IPS-18c (cell line): ENCODE measurements around the gene ZNF70.

Experiments
- H3K4me3 ChIP-seq: 2 replicates; pipeline ENCODE4 v1.7.0; 2013; ENCODE audit warnings: low read depth, mild to moderate bottlenecking, low read length, moderate library complexity; ENCODE audit not compliant: insufficient read depth
- H3K9me3 ChIP-seq: one replicate; pipeline ENCODE4 v1.6.1; 2013; ENCODE audit warnings: mild to moderate bottlenecking, low read length, moderate library complexity; ENCODE audit not compliant: control insufficient read depth, insufficient read depth

ZNF70 gene

DNA sequence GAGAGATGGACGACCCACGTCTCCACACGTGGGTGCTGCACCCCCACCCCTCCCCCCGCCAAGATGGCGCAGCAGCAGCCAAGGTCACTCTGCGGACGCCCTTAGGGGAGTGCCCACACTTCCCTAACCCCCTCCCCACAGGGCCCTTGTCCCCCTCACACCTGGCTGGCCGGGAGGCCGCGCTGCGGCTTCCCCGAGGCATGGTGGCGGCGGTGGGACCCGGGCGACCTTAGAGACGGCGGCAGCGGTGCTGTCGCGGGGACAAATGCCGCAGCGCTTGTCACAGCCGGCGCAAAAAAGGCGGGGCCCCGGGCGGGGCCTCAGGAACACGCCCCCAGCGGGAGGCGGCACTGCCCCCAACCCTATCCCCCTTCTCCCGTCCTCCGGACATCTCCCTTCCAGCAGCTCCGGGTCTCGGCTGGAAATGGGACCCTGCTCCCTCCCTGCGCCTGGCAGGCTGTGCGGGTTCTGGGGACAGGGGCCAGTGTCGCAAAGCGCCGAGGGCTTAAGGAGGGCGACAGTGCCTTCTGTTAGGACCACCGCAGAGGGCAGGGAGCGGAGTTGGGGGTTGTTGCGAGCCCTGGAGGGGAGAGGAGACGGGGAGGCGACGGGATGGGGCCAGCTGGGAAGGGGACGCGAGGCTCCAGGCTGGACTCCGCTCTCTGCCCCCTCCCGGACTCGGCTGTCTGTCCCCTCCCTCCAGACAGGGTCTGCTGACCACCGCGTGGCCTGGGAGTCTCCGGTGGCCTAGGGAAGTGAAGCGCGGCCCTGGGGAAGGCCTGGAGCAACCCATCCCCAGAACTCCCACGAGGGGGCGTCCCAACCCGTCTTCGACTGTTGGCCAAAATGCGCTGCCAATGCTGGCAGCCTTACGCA, 17.0 kb upstream of the ZNF70 start, which contains the start of gene CHCHD10:
TSS of gene CHCHD10 (minus strand) at position 300 of the 876 bp plus-strand sequence. CDS start at position 202, 98 bp downstream.
- Histone ChIP-seq H3K9me3 (no peaks in the 10 kb centered on the region), H3K4me3 (peak within 1 kb of the TSS; percentile 78)

GRCh38 chr22:23767303-23767672, 16.4 kb upstream of the ZNF70 start:
- Histone ChIP-seq H3K4me3 (peak overlapping the region; percentile 78), H3K9me3 (no peaks in the 10 kb centered on the region)

DNA sequence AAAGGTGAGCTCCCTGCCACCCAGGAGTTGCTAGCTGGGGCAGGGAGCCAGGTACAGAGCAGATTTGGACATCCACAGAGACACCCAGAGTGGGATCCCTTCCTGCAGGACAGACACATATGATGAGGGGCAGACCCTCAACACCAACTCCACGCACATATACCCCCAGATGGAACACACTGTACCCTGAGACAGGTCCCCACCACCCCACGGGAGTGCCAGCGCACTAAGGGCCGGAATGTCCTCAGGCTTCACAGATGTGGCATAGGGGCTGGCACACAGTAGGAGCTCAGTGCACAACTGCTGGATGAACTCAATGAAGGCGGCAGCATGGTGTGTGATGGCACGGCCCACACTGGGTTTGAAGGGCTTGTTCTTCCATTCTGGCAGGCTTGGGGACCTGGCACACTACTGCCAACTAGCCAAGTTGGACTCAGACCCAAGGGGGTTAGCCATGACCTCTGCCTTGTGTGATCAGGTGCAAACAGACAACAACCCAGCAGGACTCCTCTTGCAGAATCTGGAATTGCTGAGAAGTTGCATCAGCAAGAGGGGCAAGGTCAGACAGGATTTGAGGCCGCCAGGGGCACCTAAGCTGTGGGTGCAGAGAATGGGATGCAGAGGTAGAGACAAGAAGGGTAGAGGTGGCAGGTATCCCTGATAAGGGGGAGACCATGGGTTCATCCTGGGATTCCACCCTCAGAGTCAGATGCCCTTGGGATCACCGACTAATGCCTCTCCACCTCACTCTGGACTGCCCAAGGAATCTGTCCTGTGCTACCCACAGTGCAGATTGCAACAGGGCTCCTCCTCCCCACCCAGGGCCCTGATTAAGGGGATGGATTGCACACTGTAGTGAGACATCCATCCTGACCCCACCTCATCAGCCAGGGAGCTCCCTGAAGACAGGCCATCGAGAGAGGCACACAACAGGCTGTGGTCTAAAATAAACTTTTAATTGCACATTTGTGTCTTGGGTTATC, 14.3 kb upstream of the ZNF70 start:
- Histone ChIP-seq H3K4me3 (no peak overlapping the region), H3K9me3 (no peaks in the 10 kb centered on the region)

DNA sequence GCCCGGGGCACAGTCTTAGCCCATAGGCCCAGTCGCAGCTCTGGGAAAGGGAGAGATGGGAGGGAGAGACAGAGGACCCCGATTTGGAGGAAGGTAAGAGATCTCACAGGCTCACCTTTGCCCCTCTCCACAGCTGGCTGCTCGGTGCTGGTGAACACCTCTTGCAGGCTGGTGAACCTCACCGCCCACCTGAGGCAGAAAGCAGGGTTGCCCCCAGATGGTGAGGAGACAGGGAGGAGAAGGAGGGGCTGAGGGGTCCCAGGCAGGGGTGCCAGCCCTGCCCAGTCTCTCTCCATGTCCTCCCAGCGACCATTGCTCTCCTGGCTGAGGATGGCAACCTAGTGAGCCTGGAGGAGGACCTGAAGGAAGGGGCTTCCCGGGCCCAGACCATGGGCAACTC, 13.0 kb upstream of the ZNF70 start:
- no peak overlapping the region for H3K4me3 ChIP-seq

GRCh38 chr22:23763579-23763945, 12.7 kb upstream of the ZNF70 start:
- no peak overlapping the region for H3K4me3 ChIP-seq
- H3K9me3 ChIP-seq = no peaks in the 10 kb centered on the region

More for the DNA sequence above, 13.0 kb upstream of the ZNF70 start:
- no peaks in the 10 kb centered on the region for H3K9me3 ChIP-seq

DNA sequence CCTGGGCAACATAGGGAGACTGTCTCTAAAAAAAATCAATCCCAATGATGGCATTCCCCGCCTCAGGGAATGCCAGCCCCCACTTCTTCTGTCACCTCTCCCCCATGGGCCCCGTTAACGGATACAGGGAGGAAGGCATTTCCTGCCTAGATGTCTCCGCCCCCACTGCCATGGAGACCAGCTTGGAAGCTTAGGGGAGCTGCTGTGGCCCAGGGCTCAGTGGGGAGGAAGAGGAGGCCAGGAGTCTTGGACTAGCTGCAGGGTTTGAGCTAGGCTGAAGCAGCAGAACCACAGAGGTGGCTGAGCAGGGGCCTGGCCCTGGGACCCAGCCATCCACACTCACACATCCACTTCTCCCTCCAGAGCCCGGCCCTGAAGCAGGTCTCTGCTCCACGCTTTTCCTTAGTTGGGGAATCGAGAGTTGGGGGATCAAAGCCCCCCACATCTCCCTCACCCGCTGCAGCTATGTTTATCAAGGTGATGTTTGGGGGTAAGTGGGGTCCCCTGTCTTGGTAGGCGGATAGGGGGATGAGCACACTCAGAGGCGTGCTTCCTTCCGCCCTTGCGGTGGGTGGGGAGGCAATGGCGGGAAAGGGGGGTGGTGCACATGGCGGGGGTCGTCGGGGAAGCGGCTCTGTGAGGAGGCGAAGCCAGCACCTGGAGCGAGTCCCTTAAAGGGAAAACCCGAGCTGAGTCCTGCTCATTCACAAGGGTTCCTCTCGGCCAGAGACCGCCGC, 12.1 kb upstream of the ZNF70 start, which contains the start of gene C22orf15:
TSS of gene C22orf15 (plus strand) at position 149 of the 737 bp plus-strand sequence. CDS start at position 466, 317 bp downstream.
- H3K9me3 ChIP-seq = no peaks in the 10 kb centered on the region

GRCh38 chr22:23760056-23760455, 9.1 kb upstream of the ZNF70 start:
- no peaks in the 10 kb centered on the region for H3K9me3 ChIP-seq
- no peak overlapping the region for H3K4me3 ChIP-seq

More for the DNA sequence above, 12.1 kb upstream of the ZNF70 start, which contains the start of gene C22orf15:
- H3K4me3 ChIP-seq = no peak within 1 kb of the TSS

DNA sequence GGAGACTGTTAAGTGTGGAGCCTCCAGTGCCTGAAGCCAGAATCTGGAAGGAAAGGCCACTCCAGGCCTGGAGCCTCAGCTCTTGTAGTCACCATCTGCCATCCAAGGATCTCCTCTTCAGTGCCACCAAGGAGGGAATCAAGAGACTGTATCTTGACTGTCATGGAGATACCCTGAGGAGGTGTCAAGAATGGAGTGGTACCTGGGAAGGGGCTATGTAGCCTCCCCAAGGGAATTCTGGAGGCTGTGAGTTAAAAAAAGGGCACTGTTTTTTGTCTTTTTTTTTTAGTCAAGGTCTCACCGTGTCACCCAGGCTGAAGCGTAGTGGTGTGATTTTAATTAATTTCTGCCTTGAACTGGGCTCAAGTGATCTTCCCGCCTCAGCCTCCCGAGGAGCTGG, 8.7 kb upstream of the ZNF70 start:
- no peak overlapping the region for H3K4me3 ChIP-seq
- H3K9me3 ChIP-seq = no peaks in the 10 kb centered on the region

GRCh38 chr22:23756891-23757290, 6.0 kb upstream of the ZNF70 start:
- no peak overlapping the region for H3K4me3 ChIP-seq
- peaks cover 2% of the 10 kb centered on the region for H3K9me3 ChIP-seq

- Histone ChIP-seq H3K4me3 (no peak overlapping the region), H3K9me3 (peaks cover 2% of the 10 kb centered on the region)
Measured at GRCh38 chr22:23755711-23756110, 4.8 kb upstream of the ZNF70 start.

DNA sequence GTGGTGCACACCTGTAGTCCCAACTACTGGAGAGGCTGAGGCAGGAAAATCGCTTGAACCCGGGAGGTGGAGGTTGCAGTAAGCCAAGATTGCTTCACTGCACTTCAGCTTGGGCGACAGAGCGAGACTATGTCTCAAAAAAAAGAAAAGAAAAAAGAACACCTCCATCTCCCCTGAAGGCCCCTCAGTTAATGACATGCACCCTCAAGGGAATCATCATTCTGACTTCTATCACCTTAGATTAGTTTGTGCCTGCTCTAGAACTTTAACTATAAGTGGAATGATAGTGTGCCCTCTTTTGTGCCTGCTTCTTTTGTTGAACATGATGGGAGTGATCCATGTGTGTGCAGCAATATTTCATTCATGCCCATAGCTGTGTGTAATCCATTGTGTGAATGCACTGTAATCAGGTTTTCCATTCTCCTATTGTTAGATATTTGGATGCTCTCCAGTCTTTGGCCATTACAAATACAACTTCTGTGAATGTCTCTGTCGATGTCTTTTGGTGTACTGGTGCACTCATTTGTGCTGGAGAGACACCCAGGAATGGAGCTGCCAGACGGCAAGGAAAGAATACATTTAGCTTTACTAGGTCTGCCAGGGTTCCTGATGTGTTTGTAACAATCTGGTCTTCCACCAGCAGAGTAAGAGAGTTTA, 4.2 kb upstream of the ZNF70 start:
- H3K4me3 ChIP-seq = no peak overlapping the region
- H3K9me3 ChIP-seq = peaks cover 2% of the 10 kb centered on the region

GRCh38 chr22:23754220-23754919, 3.5 kb upstream of the ZNF70 start, which contains the start of gene VPREB3:
Gene VPREB3, minus strand, starts transcription at chr22:23754425. Its CDS starts 62 bp downstream, at chr22:23754363.
- peaks cover 2% of the 10 kb centered on the region for H3K9me3 ChIP-seq
- H3K4me3 ChIP-seq = no peak within 1 kb of the TSS

DNA sequence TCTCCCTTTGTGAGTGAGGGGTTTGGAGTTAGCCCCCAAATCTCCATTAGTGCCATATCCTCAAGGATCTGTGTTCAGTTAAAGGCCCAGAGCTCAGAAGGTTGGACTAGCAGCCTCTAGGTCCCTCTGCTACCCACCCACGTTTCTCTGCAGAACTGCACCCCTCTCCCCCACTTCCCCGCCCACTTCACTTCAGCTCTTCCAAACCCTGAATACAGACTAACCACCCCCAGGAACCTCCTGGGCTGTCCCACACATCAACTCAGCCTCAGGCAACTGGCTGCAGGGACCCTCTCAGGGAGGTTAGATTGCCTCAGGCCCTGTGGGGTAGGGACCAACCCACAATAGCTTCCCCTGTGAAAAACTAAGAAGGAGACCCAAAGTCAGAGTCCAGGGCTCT, 2.5 kb upstream of the ZNF70 start:
- no peak overlapping the region for H3K4me3 ChIP-seq
- peaks cover 2% of the 10 kb centered on the region for H3K9me3 ChIP-seq

DNA sequence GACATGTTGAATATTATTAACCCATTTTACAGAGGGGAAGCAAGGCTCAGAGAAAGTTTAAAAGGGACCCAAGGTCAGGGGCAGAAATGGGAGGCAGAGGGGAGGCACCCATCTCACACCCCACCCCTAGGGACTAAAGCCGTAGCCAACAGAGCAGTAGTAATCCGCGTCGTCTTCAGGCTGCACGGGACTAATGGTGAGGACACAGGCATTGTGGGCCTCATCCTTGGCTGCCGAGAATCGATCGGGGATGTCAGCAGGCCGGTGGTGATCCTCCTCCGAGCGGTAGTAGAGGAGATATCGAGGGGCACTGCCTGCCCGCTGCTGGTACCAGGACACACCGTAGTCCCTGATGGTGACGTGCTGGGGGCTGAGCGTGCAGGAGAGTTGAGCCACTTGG, 1.8 kb upstream of the ZNF70 start:
- H3K4me3 ChIP-seq = no peak overlapping the region
- peaks cover 2% of the 10 kb centered on the region for H3K9me3 ChIP-seq

DNA sequence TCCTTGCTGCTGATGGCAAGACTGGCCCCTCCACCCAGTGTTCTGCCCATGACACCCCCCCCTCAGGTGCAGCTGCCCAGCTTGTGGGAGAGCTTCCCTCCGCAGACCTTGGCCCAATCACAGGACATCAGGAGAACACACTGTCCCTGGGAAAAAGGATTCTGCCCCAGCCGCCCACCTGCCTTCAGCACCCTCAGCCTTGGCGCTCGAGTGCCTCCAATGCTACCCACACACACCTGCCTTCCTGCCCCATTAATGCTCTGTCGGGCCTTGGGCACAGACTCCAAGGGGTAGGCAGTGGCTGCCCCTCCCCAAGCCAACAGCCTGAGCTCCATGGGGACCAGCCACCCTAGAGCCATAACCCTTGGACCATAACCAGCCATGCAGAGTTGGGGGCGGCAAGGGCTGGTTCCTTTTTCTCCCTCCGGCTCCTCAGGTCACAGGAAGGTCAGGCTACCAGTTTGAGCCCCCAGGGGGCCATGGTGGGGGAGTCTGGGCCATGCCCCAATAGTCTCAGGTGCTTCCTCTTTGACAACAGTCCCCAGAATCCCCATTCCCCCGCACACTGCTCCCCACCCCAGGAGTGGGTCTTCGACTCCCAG, 1.3 kb upstream of the ZNF70 start:
- Histone ChIP-seq H3K9me3 (peaks cover 2% of the 10 kb centered on the region), H3K4me3 (peak overlapping the region; percentile 93; the same call in 1 of the 2 replicates)
